H1 (cell line): ENCODE measurements around the gene CUTC. TPM values are rescaled to one million over a fixed set of nuclear protein-coding genes. Genes with fewer than 3 reads are reported as not detected.
A peak's percentile ranks its signal among the peaks of the same experiment; 100 is the strongest.

Experiments used
- E2F6 ChIP-seq: IDR thresholded peaks from 2 replicates; pipeline ENCODE4 v1.6.1; 2012; ENCODE audit warnings: inconsistent platforms
- EGR1 ChIP-seq: IDR thresholded peaks from 2 replicates; pipeline ENCODE4 v1.6.1; 2011; ENCODE audit warnings: low read depth, low read length, borderline replicate concordance
- MAFK ChIP-seq: IDR thresholded peaks from 2 replicates; pipeline ENCODE4 v1.6.1; 2012; ENCODE audit warnings: low read depth, mild to moderate bottlenecking, improper control_type of control experiment, low read length
- SAP30 ChIP-seq: fragments of 300-600 bp; sonication (generic); IDR thresholded peaks from 2 replicates; pipeline ENCODE4 v1.7.1; 2012; ENCODE audit warnings: low read length, moderate library complexity, mild to moderate bottlenecking, inconsistent platforms; ENCODE audit not compliant: insufficient read depth, insufficient replicate concordance
- SP2 ChIP-seq: IDR thresholded peaks from 2 replicates; pipeline ENCODE4 v1.6.1; 2012; ENCODE audit warnings: mild to moderate bottlenecking, low read length, inconsistent platforms
- polyA plus RNA-seq, 7 experiments: library from polyadenylated mRNA; depleted of rRNA in 3 of 7; stranded (reverse) in 5 of 7; unstranded in 2 of 7; fragments of >200 nt in 5 of 7; fragments of 200-250 nt in 2 of 7; gene quantifications; 1 replicate in 5 of 7; 2 replicates in 1 of 7; 4 replicates in 1 of 7; pipeline versions ENCODE4 v1.2.1 to v1.2.3, GENCODE V29; 2011 to 2013; ENCODE audit warnings: missing spikeins in 2 of 7, mixed read lengths in 2 of 7
- total RNA-seq: library from RNA; stranded (reverse); fragmentation: NEBNext Ultra II Directional; extraction: Animal tissue kit (Norgen Biotek cat#: 25700); gene quantifications from 2 replicates; pipeline ENCODE4 v1.2.1, GENCODE V29; 2021

CUTC gene
- total and polyA plus RNA-seq, 2 of the 8 experiments (the other 6 are each of a cell fraction or from before 2014, with no cell fraction given) = 25.3 to 25.6 TPM

- TF ChIP-seq E2F6 (peak; percentile 64; the same call in 1 of the 2 replicates), SAP30 (no peak), SP2 (no peak), EGR1 (no peak), MAFK (no peak)
These were observed at the start of gene CUTC, which contains the start of gene COX15 (continued) for GRCh38 chr10:99732033-99732842.
